OCI-LY1 (cell line): ENCODE results near the gene PLEKHG3.

ENCODE experiments used
- CTCF ChIP-seq: fragments of 200-600 bp; sonication (generic), shearing (Covaris generic); IDR thresholded peaks from 2 replicates; pipeline ENCODE4 v1.5.1; 2017; ENCODE audit warnings: mild to moderate bottlenecking, antibody characterized with exemption, low read length, moderate library complexity, mixed read lengths
- EZH2 ChIP-seq: fragments of 200-600 bp; sonication (generic), shearing (Covaris generic); IDR thresholded peaks from 2 replicates; pipeline ENCODE4 v1.8.0; 2017; ENCODE audit warnings: borderline replicate concordance, mixed run types, mild to moderate bottlenecking, antibody characterized with exemption, low read length, moderate library complexity, mixed read lengths

- TF ChIP-seq CTCF (no peak), EZH2 (no peak)
Observed at GRCh38 chr14:64685371-64686281, 18.6 kb upstream of the PLEKHG3 start.
